Stimulated activated naive CD8-positive, alpha-beta T cell treated with anti-CD3 and anti-CD28 coated beads, Interleukin-15, Interleukin-2, amounts not matched to agents 100 ng/mL and 50 ng/mL, for 24 hours (primary cell): ENCODE measurements around the gene DHX34.

ENCODE experiments used
- H3K27ac Mint-ChIP-seq: one replicate; pipeline ENCODE4 v1.8.0; 2021; ENCODE audit warnings: mild to moderate bottlenecking, mixed read lengths
- H3K27me3 Mint-ChIP-seq: one replicate; pipeline ENCODE4 v1.8.0; 2021; ENCODE audit warnings: mixed read lengths
- H3K36me3 Mint-ChIP-seq: one replicate; pipeline ENCODE4 v1.8.0; 2021; ENCODE audit warnings: low read depth, mixed read lengths
- H3K4me1 Mint-ChIP-seq: one replicate; pipeline ENCODE4 v1.8.0; 2021; ENCODE audit warnings: low read depth, mixed read lengths
- H3K4me3 Mint-ChIP-seq: one replicate; pipeline ENCODE4 v1.8.0; 2021; ENCODE audit warnings: mild to moderate bottlenecking, mixed read lengths
- H3K9me3 Mint-ChIP-seq: one replicate; pipeline ENCODE4 v1.8.0; 2021; ENCODE audit warnings: mixed read lengths

DHX34 gene

GRCh38 chr19:47371261-47371660 is 22.1 kb downstream of the DHX34 start:
- no peaks in the 10 kb centered on the region for H3K27me3 Mint-ChIP-seq
- H3K27ac Mint-ChIP-seq, result no peak overlapping the region
- H3K9me3 Mint-ChIP-seq, result no peaks in the 10 kb centered on the region
- H3K4me1 Mint-ChIP-seq, result no peaks in the 10 kb centered on the region
- no peak overlapping the region for H3K4me3 Mint-ChIP-seq
- H3K36me3 Mint-ChIP-seq, result peaks cover 21% of the 10 kb centered on the region

GRCh38 chr19:47372603-47373002 is 23.5 kb downstream of the DHX34 start:
- H3K36me3 Mint-ChIP-seq, result peaks cover 19% of the 10 kb centered on the region
- H3K9me3 Mint-ChIP-seq, result no peaks in the 10 kb centered on the region

GRCh38 chr19:47373246-47374240 is 24.4 kb downstream of the DHX34 start:
- H3K4me1 Mint-ChIP-seq, result no peaks in the 10 kb centered on the region
- no peaks in the 10 kb centered on the region for H3K27me3 Mint-ChIP-seq
- H3K9me3 Mint-ChIP-seq, result no peaks in the 10 kb centered on the region
- no peak overlapping the region for H3K4me3 Mint-ChIP-seq
- no peak overlapping the region for H3K27ac Mint-ChIP-seq
- peaks cover 19% of the 10 kb centered on the region for H3K36me3 Mint-ChIP-seq

More at GRCh38 chr19:47372603-47373002, 23.5 kb downstream of the DHX34 start:
- Mint-ChIP-seq H3K4me3 (no peak overlapping the region), H3K27me3 (no peaks in the 10 kb centered on the region), H3K27ac (no peak overlapping the region), H3K4me1 (no peaks in the 10 kb centered on the region)

- Mint-ChIP-seq H3K4me1 (peaks cover 2% of the 10 kb centered on the region), H3K4me3 (no peak overlapping the region), H3K9me3 (no peaks in the 10 kb centered on the region), H3K27ac (no peak overlapping the region), H3K36me3 (peaks cover 22% of the 10 kb centered on the region), H3K27me3 (no peaks in the 10 kb centered on the region)
Observed at GRCh38 chr19:47374876-47375693, 26.0 kb downstream of the DHX34 start.

GRCh38 chr19:47375694-47376588 is 26.8 kb downstream of the DHX34 start:
- Mint-ChIP-seq H3K4me3 (no peak overlapping the region), H3K36me3 (peaks cover 28% of the 10 kb centered on the region)

DNA sequence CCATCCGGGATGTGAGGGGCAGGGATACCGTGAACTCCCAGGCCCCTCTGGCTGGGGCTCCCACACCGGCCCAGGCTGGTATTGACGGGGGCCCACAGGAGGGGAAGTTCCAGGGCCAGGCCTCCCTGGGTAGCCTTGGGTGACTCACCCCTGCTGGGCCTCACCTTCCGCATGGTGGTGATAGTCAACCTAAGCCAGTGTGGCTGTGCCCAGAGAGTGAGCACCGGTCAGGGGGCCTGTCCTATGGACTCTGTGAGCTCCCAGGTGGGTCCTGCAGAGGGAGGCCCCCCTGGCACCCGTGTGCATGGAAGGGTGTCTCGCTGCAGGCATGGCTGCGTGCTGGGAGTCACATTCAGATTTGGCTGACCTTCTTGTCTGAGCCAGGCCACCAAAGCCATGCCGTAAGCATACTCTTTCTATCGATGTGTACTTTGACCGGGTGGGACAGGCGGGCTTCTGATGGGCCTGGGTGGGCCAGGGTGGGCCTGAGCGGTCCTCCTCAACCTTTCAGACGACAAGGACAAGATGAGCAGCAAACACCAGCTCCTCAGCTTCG is 27.6 kb downstream of the DHX34 start:
- no peak overlapping the region for H3K27ac Mint-ChIP-seq
- H3K36me3 Mint-ChIP-seq, result peaks cover 35% of the 10 kb centered on the region

More at GRCh38 chr19:47375694-47376588, 26.8 kb downstream of the DHX34 start:
- no peaks in the 10 kb centered on the region for H3K9me3 Mint-ChIP-seq
- no peaks in the 10 kb centered on the region for H3K27me3 Mint-ChIP-seq
- H3K4me1 Mint-ChIP-seq, result peaks cover 6% of the 10 kb centered on the region
- H3K27ac Mint-ChIP-seq, result no peak overlapping the region

DNA sequence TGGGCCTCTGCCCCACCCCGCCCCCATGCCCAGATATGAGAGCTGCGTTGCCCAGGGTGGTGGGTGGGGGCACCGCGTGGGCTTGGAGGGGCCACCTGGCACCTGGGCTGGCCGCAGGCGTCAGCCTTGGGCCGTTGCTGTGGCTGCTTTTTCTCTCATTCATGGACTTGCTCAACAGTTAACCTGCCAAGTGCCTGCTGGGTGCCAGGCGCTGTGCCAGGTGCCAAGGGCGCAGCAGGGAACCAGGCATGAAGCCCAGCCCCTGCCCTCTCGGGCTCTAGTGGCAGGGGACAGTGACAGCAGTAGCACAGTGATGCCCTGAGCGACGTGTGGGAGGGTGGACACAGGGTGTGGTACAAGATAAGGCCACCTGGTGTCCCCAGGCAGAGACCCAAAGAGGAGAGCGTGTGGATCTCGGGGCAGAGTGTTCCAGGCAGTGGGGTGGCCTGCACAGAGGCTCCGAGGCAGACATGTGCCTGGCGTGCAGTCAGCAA is 28.1 kb downstream of the DHX34 start:
- Mint-ChIP-seq H3K27me3 (no peaks in the 10 kb centered on the region), H3K36me3 (peaks cover 33% of the 10 kb centered on the region), H3K4me3 (no peak overlapping the region), H3K27ac (no peak overlapping the region), H3K9me3 (no peaks in the 10 kb centered on the region), H3K4me1 (peaks cover 14% of the 10 kb centered on the region)

More for the DNA sequence above, 27.6 kb downstream of the DHX34 start:
- Mint-ChIP-seq H3K9me3 (no peaks in the 10 kb centered on the region), H3K4me1 (peaks cover 11% of the 10 kb centered on the region), H3K4me3 (no peak overlapping the region), H3K27me3 (no peaks in the 10 kb centered on the region)

DNA sequence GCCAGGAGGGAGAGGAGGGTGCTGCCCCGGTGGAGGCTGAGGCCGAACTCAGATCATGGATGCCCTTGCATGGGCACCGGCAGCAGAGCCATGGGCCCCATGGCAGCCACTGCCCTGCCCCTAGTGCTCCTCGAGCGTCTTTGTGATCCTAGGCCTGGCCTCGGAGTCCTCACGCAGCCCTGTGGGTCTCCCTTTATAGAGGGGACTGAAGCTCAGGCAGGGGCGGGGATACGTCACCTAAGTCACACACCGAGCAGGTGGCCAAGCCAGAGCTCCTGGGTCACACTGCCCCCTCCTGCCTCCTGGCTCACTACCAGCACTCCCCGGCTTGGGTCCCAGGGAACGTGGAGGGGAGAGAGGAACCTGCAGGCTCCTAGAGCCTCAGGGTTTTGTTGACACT is 28.7 kb downstream of the DHX34 start:
- H3K36me3 Mint-ChIP-seq, result peaks cover 31% of the 10 kb centered on the region
- H3K4me3 Mint-ChIP-seq, result no peak overlapping the region
- no peak overlapping the region for H3K27ac Mint-ChIP-seq
- H3K27me3 Mint-ChIP-seq, result no peaks in the 10 kb centered on the region
- H3K4me1 Mint-ChIP-seq, result peaks cover 16% of the 10 kb centered on the region
- H3K9me3 Mint-ChIP-seq, result no peaks in the 10 kb centered on the region

DNA sequence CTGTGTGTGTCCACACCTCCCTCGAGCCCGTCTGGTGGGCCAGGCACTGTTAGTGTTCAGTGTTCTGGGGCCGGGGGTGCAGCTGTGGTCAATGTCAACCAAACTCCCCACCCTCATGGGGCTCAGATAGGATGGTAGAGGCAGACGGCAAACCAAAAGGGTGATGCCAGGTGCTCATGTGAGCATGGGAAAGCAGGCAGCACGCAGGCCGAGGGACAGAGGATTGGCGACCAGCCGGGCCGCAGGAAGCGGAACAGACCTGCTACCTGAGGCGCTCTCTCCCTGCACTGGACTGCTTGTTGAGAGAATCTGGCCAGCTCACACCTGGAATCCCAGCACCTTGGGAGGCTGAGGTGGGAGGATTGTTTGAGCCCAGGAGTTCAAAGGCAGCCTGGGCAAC is 29.1 kb downstream of the DHX34 start:
- H3K27me3 Mint-ChIP-seq, result no peaks in the 10 kb centered on the region
- H3K9me3 Mint-ChIP-seq, result no peaks in the 10 kb centered on the region
- H3K27ac Mint-ChIP-seq, result no peak overlapping the region
- no peak overlapping the region for H3K4me3 Mint-ChIP-seq
- peaks cover 31% of the 10 kb centered on the region for H3K36me3 Mint-ChIP-seq
- peaks cover 18% of the 10 kb centered on the region for H3K4me1 Mint-ChIP-seq

DNA sequence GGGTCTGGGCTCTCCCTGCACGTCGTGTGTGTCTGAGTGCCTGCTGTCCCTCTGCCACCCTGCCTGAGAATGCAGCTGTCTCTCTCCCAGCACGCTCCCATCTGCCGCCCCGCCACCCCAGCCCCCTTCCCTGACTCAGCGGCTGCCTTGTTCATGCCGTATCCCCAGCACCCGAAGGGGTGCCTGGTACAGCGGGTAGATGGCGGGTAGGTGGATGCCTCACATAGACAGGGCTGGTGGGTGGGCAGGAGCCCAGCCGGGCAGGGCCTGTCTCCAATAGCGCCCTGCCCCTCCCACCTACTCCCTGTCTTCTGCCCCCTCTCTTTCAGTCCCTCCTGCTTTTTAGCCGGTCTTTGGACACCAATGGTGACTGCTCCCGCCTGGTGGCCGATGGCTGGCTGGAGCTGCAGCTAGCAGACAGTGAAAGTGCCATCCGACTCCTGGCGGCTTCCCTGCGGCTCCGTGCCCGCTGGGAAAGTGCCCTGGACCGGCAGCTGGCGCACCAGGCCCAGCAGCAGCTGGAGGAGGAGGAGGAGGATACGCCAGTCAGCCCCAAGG is 30.3 kb downstream of the DHX34 start:
- Mint-ChIP-seq H3K4me3 (no peak overlapping the region), H3K27ac (no peak overlapping the region), H3K4me1 (peaks cover 22% of the 10 kb centered on the region), H3K36me3 (peaks cover 29% of the 10 kb centered on the region), H3K27me3 (no peaks in the 10 kb centered on the region), H3K9me3 (no peaks in the 10 kb centered on the region)

GRCh38 chr19:47380559-47380958 is 31.4 kb downstream of the DHX34 start:
- Mint-ChIP-seq H3K27me3 (no peaks in the 10 kb centered on the region), H3K4me3 (no peak overlapping the region), H3K9me3 (no peaks in the 10 kb centered on the region), H3K4me1 (peaks cover 22% of the 10 kb centered on the region), H3K27ac (no peak overlapping the region), H3K36me3 (peaks cover 27% of the 10 kb centered on the region)

DNA sequence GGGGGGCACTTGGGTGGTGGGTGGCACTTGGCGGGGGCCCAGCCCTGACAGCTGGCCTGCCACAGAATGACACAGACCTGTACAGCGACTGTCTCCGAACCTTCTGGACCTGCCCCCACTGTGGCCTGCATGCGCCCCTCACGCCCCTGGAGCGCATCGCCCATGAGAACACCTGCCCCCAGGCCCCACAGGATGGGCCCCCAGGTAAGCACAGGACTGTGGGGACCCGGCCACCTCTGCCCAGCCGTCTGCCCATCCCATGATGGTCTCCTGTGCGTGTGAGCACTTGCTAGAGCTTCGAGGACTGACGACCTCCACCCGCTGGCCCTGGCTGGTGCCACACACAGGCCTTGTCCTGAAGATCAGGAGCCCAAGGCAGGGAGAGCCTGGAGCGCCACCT is 32.0 kb downstream of the DHX34 start:
- Mint-ChIP-seq H3K9me3 (no peaks in the 10 kb centered on the region), H3K27ac (no peak overlapping the region), H3K36me3 (peaks cover 27% of the 10 kb centered on the region), H3K4me1 (peaks cover 22% of the 10 kb centered on the region), H3K4me3 (no peak overlapping the region), H3K27me3 (no peaks in the 10 kb centered on the region)

DNA sequence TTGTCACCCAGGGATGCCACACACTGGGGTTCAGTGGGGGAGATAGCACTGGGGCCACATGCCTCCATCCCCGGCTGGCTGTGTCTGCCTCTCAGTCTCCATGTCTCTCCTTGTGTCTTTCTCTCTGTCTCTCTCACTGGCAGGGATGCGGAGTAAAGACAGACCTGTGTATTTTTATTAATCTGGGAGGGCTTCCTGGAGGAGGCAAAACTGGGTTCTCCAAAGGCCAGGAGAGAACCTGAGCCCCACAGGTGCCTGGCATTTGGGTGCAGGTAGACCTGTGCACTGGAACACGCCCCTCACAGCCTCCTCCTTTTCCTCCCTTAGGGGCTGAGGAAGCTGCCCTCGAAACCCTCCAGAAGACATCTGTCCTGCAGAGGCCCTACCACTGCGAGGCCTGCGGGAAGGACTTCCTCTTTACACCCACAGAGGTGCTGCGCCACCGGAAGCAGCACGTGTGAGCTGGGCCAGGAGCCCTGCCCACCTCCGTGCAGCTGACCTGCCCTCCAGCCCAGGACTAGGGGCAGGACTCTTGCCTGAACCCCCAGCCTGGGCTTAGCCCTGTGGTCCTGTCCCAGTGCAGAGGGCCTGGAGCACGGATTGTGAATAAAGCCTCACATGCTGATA is 32.7 kb downstream of the DHX34 start:
- peak overlapping the region; percentile 26 for H3K4me3 Mint-ChIP-seq
- H3K9me3 Mint-ChIP-seq, result no peaks in the 10 kb centered on the region
- no peaks in the 10 kb centered on the region for H3K27me3 Mint-ChIP-seq
- peaks cover 22% of the 10 kb centered on the region for H3K4me1 Mint-ChIP-seq
- H3K27ac Mint-ChIP-seq, result no peak overlapping the region
- peaks cover 27% of the 10 kb centered on the region for H3K36me3 Mint-ChIP-seq
